Stimulated activated CD8-positive, alpha-beta memory T cell treated with anti-CD3 and anti-CD28 coated beads, Interleukin-4, amount 100 ng/mL, for 1 hour (primary cell): ENCODE measurements around the gene RHNO1.
"Not testable (repeated sequence)": the region's sequence is repeated elsewhere in the genome, so short reads cannot be mapped to it uniquely, and the experiment has no call there.

Source experiments
- DNase-seq, 2 donors: peaks; one replicate each; pipeline ENCODE4 v3.0.0-alpha.2; 2020; ENCODE audit warnings: low read depth in 2 of 2, low spot score in 1 of 2

The RHNO1 gene

DNA sequence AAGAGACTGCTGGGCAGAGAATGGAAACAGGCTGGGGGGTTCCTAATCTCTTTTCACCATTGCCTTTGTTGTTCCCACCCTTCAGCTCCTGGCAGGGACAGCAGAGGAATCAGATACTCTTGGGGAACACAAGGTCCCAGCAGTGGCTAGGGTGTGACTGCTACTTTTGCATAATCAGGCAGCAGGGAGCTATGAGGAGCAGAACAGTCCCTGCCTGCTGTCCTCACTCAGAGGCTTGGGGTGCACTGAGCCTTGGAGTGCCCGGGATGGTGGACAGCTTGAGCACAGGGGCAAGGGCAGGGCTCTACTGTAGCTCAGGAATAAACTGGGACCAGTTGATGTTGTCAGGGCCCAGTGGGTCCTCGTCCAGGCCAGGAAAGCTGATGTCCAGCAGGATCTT lies 18.7 kb upstream of the RHNO1 start:
- no peak for DNase-seq

- no peak for DNase-seq
These were observed 18.0 kb upstream of the RHNO1 start for GRCh38 chr12:2858944-2859421.

- DNase-seq: no peak
These were observed 16.9 kb upstream of the RHNO1 start for GRCh38 chr12:2860170-2860569.

DNA sequence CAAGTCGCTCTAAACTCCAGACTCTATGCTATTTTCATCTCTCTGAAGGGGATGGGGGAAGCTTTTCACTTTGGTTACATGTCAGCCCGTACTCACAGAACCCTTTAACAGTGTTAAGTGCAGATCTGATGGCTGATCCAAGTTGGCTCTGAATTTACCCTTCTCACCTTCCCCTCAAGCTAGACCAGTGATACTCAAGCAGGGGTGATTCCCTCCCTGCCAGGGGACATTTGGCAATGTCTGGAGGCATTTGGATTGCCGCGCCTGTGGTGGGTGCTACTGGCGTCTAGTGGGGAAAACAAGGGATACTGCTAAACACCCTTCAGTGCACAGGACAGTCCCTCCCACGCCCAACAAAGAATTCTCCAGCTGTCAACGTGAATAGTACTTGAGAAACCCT lies 14.1 kb upstream of the RHNO1 start:
- no peak for DNase-seq

DNA sequence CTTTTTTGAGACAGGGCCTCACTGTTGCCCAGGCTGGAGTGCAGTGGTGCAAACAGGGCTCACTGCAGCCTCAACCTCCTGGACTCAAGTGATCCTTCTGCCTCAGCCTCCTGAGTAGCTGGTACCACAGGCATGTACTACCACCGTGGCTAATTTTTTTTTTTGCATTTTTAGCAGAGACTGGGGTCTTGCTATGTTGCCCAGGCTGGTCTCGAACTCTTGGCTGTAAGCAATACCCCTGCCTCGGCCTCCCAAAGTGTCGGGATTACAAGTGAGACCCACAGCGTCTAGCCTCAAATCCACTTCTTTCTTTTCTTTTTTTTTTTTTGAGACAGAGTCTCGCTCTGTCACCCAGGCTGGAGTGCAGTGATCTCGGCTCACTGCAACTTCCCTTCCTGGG lies 13.6 kb upstream of the RHNO1 start:
- not testable (repeated sequence) for DNase-seq

DNA sequence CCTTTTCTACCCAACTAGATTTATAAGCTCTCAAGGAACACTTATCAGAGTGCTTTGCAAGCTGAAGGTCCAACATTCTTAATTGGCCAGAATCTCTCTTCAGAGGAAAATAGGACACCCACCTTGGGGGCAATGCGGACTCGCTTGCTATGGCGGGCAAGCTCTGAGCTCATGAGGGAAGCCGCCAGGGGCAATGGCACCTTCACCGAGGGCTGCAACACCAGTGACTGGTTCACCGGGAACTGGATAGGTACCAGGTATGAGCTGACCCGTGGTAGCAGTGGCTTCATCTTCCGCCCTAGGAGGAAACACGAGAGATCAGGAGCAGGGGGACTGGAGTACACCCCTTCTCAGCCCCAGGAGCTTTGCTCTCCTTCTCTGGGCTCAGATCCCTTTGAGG lies 12.8 kb upstream of the RHNO1 start:
- no peak for DNase-seq

DNA sequence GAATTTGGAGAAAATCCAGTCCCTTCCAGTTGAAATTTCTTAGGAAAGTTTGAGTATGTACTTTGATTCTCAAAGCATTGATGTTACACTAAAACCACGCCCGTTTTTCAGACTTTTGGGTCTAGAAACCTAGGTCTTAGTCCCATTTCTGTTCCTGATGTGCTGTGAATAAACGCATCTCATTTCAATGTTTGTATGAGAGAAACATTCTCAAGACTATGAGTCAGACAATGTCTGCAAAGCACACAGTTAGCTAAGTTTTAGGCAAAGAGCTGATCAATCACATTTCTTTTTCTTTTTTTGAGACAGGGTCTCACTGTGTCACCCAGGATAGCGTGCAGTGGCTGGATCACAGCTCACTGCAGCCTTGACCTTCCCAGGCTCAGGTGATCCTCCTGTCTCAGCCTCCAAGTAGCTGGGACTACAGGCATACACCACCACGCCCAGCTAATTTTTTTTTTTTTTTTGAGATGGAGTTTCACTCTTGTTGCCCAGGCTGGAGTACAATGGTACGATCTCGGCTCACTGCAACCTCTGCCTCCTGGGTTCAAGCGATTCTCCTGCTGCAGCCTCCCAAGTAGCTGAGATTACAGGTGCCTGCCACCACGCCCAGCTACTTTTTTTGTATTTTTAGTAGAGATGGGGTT lies 7.9 kb upstream of the RHNO1 start:
- not testable (repeated sequence) for DNase-seq

DNA sequence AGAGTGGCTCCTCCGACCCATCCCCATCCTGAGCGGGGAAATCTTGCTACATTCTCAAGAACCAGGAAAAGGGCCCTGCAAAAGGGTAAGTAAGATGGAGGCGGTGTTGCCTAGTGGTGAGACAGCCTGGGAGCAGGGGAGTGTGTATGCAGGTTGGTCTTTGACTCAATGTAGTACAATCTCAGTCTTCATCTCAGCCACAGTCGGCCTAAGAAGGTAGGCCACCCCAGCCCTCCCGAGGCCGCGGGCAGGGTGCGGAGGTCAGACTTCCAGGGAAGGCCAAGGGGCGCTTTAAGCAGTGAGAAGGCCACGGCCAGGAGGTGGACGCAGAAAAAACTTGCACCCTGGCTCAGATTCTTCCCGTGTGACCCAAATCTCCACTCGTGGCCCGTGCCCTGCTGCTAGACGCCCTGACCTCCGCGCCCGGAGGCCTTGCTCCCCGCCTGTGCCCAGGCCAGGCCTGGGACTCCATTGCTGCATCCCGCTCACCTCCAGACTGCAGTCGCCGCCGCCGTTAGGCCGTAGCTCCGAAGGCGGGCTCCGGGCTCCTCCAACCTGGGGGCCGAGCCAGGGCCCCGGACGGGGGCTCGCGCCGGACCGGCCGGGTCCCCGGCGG lies 484 bp upstream of the RHNO1 start:
- DNase-seq: no peak

- no peak for DNase-seq
These were observed 1.1 kb downstream of the RHNO1 start for GRCh38 chr12:2877953-2878732.

- no peak for DNase-seq
These were observed 2.8 kb downstream of the RHNO1 start for GRCh38 chr12:2879853-2880252.

DNA sequence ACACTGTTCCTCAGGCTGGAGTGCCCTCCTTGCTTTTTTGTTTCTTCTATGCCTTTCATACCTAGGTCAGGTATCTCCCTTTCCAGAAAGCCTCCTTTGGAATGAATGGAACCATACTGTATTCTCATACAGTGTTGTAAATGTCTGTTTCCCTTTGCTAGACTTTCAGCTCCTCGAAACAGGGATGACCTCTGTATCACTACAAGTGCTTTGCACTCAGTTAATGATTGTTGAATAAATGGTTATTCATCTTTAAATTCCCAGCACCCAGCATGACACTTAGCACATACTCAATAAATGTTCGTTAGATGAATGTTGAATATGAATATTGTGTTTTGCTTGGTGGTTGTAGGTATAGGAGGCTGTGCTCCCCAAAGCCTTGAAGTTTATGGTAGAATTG lies 7.8 kb downstream of the RHNO1 start:
- DNase-seq: no peak

DNA sequence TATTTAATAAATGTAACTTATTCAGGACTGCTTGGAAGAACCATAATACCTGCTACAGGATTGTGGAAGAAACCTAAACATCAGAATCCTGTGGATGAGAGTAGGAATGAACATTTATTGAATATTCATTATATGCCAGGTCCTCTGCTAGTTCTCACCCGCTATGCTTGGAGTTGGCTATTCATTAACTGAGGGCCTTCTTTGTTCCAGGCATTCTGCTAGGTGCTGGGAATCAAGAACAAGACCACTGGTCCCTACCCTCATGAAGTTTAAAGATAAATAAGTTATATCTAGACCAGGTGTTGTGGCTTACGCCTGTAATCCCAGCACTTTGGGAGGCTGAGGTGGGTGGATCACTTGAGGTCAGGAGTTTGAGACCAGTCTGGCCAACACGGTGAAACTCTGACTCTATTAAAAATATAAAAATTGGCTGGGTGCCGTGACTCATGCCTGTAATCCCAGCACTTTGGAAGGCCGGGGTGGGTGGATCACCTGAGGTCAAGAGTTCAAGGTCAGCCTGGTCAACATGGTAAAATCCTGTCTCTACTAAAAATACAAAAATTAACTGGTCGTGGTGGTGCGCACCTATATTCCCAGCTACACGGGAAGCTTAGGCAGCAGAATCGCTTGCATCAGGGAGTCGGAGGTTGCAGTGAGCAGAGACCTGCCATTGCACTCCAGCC lies 9.9 kb downstream of the RHNO1 start:
- DNase-seq: no peak

DNA sequence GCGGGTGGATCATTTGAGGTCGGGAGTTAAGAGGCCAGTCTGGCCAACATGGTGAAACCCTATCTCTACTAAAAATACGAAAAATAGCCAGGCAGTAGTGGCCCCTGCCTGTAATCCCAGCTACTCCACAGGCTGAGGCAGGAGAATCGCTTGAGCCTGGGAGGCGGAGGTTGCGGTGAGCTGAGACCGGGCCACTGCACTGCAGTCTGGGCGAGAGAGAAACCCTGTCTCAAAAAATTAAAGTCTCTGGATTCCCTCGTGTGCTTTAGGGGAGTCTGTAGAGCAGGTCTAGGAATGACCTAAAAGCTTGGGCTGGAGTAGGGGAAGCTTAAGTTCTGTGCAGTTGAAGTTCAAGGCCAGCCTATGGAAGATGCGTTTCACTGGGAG lies 13.0 kb downstream of the RHNO1 start:
- DNase-seq: no peak

- DNase-seq: peak; percentile 95 to 98
These were observed 13.6 kb downstream of the RHNO1 start, which contains the start of gene TULP3 for GRCh38 chr12:2890388-2891239. TSS of gene TULP3 (plus strand) at chr12:2890891. CDS start at chr12:2890948, 57 bp downstream.

GRCh38 chr12:2891240-2892053 lies 14.4 kb downstream of the RHNO1 start:
- no peak for DNase-seq

DNA sequence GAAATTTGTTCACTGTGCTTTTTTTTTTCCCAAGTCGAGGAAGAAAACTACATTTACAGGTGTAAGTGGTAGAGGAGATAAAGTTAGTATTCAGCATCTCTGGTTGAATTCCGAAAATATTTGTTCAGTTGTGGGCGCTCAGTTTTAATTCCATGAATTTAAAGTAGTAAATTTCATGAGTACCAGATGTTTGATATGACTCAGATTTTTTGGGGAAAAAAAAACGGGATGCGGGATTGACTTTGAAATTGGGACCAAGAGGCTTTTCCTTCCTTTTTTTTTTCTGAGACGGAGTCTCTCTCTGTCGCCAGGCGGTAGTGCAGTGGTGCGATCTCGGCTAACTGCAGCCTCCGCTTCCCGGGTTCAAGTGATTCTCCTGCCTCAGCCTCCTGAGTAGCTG lies 15.2 kb downstream of the RHNO1 start:
- no peak for DNase-seq

DNA sequence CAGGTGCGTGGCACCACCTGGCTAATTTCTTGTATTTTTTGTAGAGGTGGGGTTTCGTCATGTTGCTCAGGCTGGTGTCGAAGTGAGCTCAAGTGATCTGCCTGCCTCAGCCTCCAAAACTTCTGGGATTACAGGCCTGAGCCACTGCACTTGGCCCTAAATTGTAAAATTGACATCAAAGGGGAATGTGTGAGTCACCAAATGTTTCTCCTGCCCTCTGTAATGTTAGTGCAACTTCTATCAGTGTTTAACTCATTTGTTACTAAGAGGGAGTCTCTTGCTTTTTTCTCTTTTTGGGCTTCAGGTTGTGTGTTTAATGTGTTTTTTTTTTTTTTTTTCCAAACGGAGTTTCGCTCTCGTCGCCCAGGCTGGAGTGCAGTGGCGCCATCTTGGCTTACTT lies 16.0 kb downstream of the RHNO1 start:
- DNase-seq: no peak

DNA sequence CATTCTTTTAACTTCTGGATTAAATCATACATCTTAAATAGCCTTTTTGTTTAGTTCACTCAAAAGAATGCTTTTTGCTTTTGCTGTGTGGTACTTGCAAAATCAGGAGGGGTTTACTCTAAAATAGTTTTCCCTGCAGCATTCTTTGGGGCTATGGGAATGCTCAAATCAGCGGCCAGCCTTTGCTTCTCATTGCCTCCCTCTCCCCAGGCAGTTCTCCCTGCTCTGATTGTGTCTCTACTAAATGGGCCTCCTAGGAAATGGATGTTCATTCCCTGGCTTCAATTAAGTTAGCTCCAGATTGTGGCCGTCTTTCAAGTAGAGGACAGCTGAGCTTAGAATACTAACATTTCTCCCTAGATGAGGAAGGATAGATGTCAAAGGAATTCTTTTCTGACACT lies 18.0 kb downstream of the RHNO1 start:
- DNase-seq: no peak

- DNase-seq: no peak
These were observed 18.5 kb downstream of the RHNO1 start for GRCh38 chr12:2895511-2895910.

DNA sequence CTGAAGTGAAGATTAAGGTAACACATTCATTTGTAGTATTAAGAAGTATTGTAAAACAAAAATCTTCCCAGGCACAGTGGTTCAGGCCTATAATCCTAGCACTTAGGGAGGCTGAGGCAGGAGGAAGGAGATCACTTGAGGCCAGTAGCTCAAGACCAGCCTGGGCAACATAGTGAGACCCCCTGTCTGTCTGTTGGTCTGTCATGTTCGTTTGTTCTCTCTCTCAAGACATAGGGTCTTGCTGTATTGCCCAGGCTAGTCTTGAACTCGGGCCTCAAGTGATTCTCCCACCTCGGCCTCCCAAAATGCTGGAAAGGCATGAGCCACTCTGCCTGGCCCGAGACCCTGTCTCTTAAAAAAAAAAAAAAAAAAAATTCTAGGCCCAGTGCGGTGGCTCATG lies 20.4 kb downstream of the RHNO1 start:
- no peak for DNase-seq
